GM12865 (cell line): ENCODE results near the gene IFI27.
"Not testable (repeated sequence)": the region's sequence is repeated elsewhere in the genome, so short reads cannot be mapped to it uniquely, and the experiment has no call there.

Source experiments
- DNase-seq: peaks from one replicate; pipeline ENCODE4 v3.0.0; 2010; ENCODE audit warnings: low read depth
- H3K4me3 ChIP-seq: 2 replicates; pipeline ENCODE4 v1.5.1; 2011; ENCODE audit warnings: mild to moderate bottlenecking, low read depth, low read length, control low read depth
- TF ChIP-seq, protein P1 (sequence below): IDR thresholded peaks from 2 replicates; pipeline ENCODE4 v1.5.1; 2011; ENCODE audit warnings: low read length, control low read depth, low read depth, inconsistent platforms; ENCODE audit not compliant: insufficient read depth; ENCODE audit errors: missing control alignments

The IFI27 gene

DNA sequence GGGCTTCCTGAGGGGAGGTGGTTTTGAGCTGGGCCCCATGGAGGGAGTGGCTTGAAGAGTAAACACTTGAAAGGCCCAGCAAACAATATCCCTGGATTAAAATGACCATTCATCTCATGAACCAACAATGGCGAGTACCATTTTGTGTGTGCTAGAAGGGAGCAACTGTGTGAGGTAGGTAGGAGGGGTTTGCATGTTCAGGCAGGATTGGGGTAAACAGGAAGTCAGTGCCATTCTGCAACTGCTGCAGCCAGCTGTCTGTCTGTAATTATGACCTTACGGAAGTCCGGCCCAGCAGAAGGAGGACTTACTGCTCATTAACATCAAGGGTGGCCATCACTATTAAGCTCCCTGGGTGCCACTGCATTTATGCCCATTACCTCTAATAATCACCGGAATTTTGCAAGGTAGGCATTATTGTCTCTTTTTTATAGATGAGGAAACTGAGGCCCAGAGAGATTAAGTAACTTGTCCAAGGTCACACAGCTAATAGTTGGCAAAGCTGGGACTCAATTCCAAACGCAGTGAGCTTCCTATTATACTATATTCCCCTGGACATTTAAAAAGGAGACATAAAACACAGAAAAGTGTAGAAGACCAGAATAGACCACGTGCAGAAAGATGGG, 35.5 kb downstream of the IFI27 start:
- DNase-seq: peak; percentile 49
- TF ChIP-seq, protein P1, sequence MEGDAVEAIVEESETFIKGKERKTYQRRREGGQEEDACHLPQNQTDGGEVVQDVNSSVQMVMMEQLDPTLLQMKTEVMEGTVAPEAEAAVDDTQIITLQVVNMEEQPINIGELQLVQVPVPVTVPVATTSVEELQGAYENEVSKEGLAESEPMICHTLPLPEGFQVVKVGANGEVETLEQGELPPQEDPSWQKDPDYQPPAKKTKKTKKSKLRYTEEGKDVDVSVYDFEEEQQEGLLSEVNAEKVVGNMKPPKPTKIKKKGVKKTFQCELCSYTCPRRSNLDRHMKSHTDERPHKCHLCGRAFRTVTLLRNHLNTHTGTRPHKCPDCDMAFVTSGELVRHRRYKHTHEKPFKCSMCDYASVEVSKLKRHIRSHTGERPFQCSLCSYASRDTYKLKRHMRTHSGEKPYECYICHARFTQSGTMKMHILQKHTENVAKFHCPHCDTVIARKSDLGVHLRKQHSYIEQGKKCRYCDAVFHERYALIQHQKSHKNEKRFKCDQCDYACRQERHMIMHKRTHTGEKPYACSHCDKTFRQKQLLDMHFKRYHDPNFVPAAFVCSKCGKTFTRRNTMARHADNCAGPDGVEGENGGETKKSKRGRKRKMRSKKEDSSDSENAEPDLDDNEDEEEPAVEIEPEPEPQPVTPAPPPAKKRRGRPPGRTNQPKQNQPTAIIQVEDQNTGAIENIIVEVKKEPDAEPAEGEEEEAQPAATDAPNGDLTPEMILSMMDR: no peak
- H3K4me3 ChIP-seq: no peak overlapping the region

DNA sequence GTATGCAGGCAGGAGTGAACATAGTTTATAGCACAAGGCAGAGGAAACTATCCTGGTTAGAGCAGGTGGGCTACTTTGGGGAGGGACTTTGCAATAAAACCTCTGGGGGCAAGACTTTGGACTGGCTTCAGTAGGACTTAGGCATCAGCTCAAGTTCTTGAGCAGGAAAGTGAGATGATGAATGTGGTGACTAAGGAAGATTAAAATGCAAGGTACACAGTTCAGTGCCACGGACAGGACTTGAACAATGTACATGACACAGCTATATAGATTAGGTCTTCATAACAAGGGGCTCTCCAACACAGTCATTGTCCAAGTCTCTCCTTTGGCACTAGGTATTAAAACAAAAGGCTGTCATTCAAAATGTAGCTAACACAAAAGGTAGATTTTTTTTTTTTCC, 42.1 kb downstream of the IFI27 start:
- DNase-seq: no peak
- no peak overlapping the region for H3K4me3 ChIP-seq

DNA sequence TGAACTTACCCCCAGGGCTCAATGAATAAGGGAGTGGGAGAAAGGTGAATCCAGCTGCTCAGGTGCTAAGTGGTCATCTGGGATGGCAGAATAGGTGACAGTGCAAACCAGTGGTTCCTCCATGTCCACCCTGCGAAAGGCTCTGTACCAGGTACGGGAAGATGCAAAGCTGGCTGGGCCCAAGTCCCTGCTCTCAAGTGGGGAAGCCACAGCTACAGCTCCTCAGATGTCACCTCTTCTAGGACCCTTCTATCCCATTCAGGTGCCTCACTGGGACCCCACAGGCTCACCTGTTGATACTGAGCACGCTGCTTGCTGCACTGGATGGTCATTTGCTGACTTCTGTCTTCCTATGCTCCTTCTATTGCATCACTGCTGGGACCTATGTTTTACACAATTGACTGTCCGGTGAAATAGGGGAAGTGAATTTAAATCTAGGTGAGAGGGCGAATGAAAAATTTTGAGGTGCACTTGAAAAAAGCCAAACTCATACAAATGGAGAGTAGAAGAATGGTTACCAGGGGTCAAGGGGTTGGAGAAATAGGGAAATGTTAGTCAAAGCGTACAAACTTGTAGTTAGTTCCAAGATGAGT, 43.3 kb downstream of the IFI27 start:
- DNase-seq: no peak
- TF ChIP-seq, protein P1: no peak
- H3K4me3 ChIP-seq: no peak overlapping the region

More for the DNA sequence above, 42.1 kb downstream of the IFI27 start:
- TF ChIP-seq, protein P1: no peak

DNA sequence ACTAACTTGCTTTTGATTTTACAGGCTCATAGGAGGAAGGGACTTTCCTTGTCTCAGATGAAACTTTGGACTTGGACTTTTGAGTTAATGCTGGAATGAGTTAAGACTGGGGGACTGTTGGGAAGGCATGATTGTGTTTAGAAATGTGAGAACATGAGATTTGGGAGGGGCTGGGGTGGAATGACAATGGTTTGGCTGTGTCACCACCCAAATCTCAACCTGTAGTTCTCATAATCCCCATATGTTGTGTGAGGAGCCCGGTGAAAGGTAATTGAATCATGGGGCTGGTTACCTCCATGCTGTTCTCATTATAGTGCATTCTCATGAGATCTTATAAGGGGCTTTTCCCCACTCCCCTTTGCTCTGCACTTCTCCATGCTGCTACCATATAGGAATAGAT, 45.6 kb downstream of the IFI27 start:
- not testable (repeated sequence) for DNase-seq, H3K4me3 ChIP-seq

DNA sequence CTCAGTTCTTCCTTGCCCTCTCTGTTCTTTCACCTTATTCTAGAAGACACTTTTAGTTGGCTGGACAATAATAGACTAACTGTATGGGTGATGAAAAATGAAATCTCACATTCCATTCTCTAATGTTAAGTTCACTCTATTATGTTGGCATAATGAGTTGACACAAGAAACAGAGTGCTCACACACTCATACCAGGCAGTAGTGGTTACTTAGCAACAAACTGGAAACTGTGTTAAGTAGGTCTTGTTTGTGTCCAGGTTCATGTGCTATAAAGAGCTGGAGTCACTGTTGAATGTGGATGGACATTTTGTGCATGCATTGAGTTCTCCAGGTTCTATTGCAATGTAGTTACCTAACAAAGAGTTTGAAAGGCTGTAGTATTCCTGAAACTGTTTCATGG, 46.7 kb downstream of the IFI27 start:
- TF ChIP-seq, protein P1: no peak
- DNase-seq: no peak
- H3K4me3 ChIP-seq: no peak overlapping the region

DNA sequence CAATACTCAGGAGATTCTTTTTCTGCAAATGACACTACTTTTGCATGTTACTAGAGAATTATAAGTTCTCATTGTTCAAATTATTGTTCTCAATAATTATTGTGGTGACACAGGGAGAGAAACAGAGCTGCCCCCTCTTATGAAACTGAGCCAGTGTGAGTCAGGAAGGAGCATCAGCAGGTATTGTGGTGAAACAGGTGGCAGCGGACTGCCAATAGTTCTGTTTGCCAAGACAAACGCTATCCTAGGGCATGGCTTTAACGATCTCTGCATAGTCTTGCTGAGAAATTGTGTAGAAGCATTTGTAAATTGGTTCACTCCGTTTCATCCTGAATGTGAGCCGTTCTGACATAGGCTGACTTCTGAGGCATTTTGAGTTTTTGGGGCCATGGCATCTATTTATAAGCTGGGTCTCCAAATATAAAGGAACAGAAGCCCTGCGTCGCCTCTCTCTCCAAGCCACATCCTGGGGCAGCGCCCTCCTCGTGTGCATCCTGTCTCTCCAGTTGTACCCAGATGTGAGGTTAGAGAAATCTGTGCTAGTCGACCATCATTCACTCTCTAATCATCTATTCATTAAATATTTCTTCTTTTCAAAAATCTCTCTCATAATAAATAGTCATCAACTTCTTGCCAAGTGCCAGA, 47.8 kb downstream of the IFI27 start:
- no peak for DNase-seq
- H3K4me3 ChIP-seq: no peak overlapping the region
- TF ChIP-seq, protein P1: no peak

DNA sequence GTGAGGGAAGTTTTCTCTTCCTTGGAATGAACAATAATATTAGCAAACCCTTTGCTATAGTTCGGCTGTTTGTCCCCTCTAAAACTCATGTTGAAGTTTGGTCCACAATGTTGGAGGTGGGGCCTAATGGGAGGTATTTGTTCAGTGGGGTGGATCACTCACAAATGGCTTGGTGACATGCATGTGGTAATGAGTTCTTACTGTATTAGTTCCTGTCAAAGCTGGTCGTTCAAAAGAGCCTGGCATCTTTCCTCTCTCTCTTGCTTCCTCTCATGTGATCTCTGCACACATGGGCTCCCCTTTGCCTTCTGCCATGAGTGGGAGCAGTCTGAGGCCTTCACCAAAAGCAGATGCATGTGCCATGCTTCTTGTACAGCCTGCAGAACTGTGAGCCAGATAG, 50.5 kb downstream of the IFI27 start:
- H3K4me3 ChIP-seq: no peak overlapping the region
- DNase-seq: no peak
- TF ChIP-seq, protein P1: no peak
